HG03432 (cell line): ENCODE data around the gene IFNG-AS1.

Experiments used
- ATAC-seq: cut with Tn5 transposase; IDR thresholded peaks from one replicate; pipeline ENCODE4 v1.9.1; 2021; ENCODE audit warnings: mild to moderate bottlenecking, moderate library complexity; ENCODE audit not compliant: unreplicated experiment

Gene IFNG-AS1

GRCh38 chr12:67993143-67993542, 3.9 kb downstream of the IFNG-AS1 start:
- no peak for ATAC-seq

GRCh38 chr12:67994046-67994445, 4.8 kb downstream of the IFNG-AS1 start:
- ATAC-seq: no peak

GRCh38 chr12:67996347-67996746, 7.1 kb downstream of the IFNG-AS1 start:
- ATAC-seq: no peak

- no peak for ATAC-seq
These were observed 9.1 kb downstream of the IFNG-AS1 start for GRCh38 chr12:67998379-67998778.

- ATAC-seq: no peak
These were observed 10.0 kb downstream of the IFNG-AS1 start for GRCh38 chr12:67999244-67999643.

- no peak for ATAC-seq
These were observed 12.5 kb downstream of the IFNG-AS1 start for GRCh38 chr12:68001486-68002466.

GRCh38 chr12:68003777-68004176, 14.5 kb downstream of the IFNG-AS1 start:
- no peak for ATAC-seq

GRCh38 chr12:68007033-68007432, 17.8 kb downstream of the IFNG-AS1 start:
- no peak for ATAC-seq

- no peak for ATAC-seq
These were observed 18.2 kb downstream of the IFNG-AS1 start for GRCh38 chr12:68007466-68007865.

- ATAC-seq: no peak
These were observed 22.1 kb downstream of the IFNG-AS1 start for GRCh38 chr12:68011206-68011881.

GRCh38 chr12:68011882-68012207, 22.6 kb downstream of the IFNG-AS1 start:
- no peak for ATAC-seq

- peak; percentile 91 for ATAC-seq
These were observed 23.5 kb downstream of the IFNG-AS1 start for GRCh38 chr12:68012712-68013111.

GRCh38 chr12:68013181-68013580, 23.9 kb downstream of the IFNG-AS1 start:
- no peak for ATAC-seq

GRCh38 chr12:68016136-68016535, 26.9 kb downstream of the IFNG-AS1 start:
- ATAC-seq: no peak

GRCh38 chr12:68018315-68018714, 29.1 kb downstream of the IFNG-AS1 start:
- no peak for ATAC-seq

- ATAC-seq: no peak
These were observed 30.8 kb downstream of the IFNG-AS1 start for GRCh38 chr12:68020049-68020448.

- ATAC-seq: no peak
These were observed 31.5 kb downstream of the IFNG-AS1 start for GRCh38 chr12:68020699-68021098.

- no peak for ATAC-seq
These were observed 39.4 kb downstream of the IFNG-AS1 start for GRCh38 chr12:68028647-68029046.

- no peak for ATAC-seq
These were observed 41.0 kb downstream of the IFNG-AS1 start for GRCh38 chr12:68030248-68030647.

GRCh38 chr12:68031174-68031573, 41.9 kb downstream of the IFNG-AS1 start:
- no peak for ATAC-seq

GRCh38 chr12:68031881-68032739, 42.9 kb downstream of the IFNG-AS1 start:
- no peak for ATAC-seq
